HG02973 (cell line): ENCODE data around the gene HEATR1.
"Not testable (repeated sequence)": the region's sequence is repeated elsewhere in the genome, so short reads cannot be mapped to it uniquely, and the experiment has no call there.

ENCODE experiments used
- ATAC-seq: cut with Tn5 transposase; IDR thresholded peaks from one replicate; pipeline ENCODE4 v1.9.1; 2021; ENCODE audit warnings: moderate library complexity; ENCODE audit not compliant: unreplicated experiment

The HEATR1 gene

GRCh38 chr1:236514703-236515442 is 89.4 kb downstream of the HEATR1 start:
- no peak for ATAC-seq

GRCh38 chr1:236511735-236512418 is 92.4 kb downstream of the HEATR1 start:
- no peak for ATAC-seq

GRCh38 chr1:236509647-236510401 is 94.5 kb downstream of the HEATR1 start:
- no peak for ATAC-seq

- ATAC-seq, result no peak
These were observed 95.1 kb downstream of the HEATR1 start for GRCh38 chr1:236509203-236509602.

- no peak for ATAC-seq
These were observed 95.7 kb downstream of the HEATR1 start for GRCh38 chr1:236508593-236509027.

- ATAC-seq, result no peak
These were observed 97.2 kb downstream of the HEATR1 start for GRCh38 chr1:236507022-236507700.

- ATAC-seq, result not testable (repeated sequence)
These were observed 100.0 kb downstream of the HEATR1 start for GRCh38 chr1:236504338-236504737.

GRCh38 chr1:236502972-236503639 is 101.2 kb downstream of the HEATR1 start:
- ATAC-seq, result no peak

- ATAC-seq, result no peak
These were observed 101.7 kb downstream of the HEATR1 start for GRCh38 chr1:236502579-236502971.

- ATAC-seq, result no peak
These were observed 103.2 kb downstream of the HEATR1 start for GRCh38 chr1:236501093-236501492.
